Stimulated activated CD4-positive, alpha-beta T cell treated with anti-CD3 and anti-CD28 coated beads, Interleukin-12 subunit alpha, Interleukin-12 subunit beta, amount 100 ng/mL, for 48 hours (primary cell): ENCODE results near the gene B4GALNT4.
"Not testable (repeated sequence)": the region's sequence is repeated elsewhere in the genome, so short reads cannot be mapped to it uniquely, and the experiment has no call there.

Experiments
- DNase-seq, 3 donors: peaks; one replicate each; pipeline ENCODE4 v3.0.0-alpha.2; 2020; ENCODE audit warnings: low read depth in 2 of 3, low spot score in 1 of 3

Gene B4GALNT4

GRCh38 chr11:392102-392777 lies 22.9 kb downstream of the B4GALNT4 start:
- no peak for DNase-seq

- DNase-seq: no peak
Measured at GRCh38 chr11:393219-394033, 24.1 kb downstream of the B4GALNT4 start.

DNA sequence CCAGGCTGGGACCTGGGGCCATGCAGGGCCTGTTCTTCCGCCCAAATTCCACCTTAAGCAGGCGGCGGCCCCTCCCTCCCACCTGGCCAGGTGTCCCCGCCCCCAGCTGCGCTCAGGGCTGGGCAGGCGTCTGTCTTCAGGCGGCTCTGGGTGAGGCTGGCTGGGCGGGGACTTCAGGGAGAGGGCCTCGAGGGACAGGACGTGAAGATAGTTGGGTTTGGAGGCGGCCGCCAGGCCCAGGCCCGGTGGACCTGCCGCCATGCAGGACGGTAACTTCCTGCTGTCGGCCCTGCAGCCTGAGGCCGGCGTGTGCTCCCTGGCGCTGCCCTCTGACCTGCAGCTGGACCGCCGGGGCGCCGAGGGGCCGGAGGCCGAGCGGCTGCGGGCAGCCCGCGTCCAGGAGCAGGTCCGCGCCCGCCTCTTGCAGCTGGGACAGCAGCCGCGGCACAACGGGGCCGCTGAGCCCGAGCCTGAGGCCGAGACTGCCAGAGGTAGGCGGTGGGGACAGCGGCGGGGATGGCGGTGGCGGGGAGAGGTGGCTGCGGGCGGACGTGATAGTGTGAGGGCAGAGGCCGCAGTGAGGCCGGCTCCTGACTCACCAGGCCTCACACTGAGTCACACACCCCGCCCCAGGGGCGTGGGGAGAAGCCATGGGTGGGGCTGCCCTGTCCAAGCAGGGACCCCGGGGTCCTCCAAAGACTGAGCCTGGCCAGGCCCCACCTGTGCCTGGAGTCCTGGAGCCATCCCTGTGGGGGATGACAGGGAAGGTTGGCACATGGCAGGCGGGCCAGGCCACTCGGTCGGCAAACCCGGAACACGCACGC lies 24.9 kb downstream of the B4GALNT4 start, which contains the start of gene PKP3:
Gene PKP3 (plus strand): TSS at position 176 of the 824 bp plus-strand sequence. CDS start 84 bp downstream, at position 260.
- no peak for DNase-seq

DNA sequence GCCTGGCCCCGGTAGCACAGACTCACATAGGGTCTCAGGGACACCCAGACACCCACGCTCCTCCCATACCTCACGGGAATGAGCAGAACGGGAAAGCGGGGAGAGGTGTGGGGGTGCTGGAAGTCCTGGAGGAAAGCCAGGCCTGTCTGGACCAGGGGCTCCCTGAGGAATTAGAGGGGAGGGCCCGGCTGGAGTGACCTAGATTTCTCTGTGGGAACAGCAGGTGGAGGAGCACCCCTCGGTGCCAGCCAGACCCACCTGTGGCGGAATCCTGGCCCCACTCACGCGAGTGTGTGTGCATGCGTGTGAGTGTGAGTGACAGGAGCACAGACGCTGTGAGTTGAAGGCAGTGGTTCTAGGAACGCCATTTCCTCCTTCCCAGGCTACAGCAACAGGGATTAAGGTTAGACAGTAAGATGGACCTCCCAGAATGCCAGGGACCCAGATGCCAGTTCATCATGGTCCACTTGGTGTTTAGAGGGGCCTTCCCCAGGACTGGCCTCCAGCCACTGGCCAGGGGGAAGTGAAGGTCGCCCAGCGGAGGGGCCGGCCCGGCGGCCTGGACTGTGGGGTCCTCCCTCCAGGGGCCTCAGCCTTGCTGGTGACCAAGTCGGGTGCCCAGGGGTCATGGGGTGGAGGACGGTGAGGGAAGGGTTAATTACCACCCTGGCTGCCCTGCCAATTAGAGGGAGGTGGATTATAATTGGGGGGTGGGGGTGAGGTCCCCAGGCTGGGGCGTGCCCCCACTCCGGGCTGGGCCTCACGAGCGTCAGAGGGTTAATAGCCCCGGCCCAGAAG lies 25.8 kb downstream of the B4GALNT4 start:
- no peak for DNase-seq

- DNase-seq: no peak
Measured at GRCh38 chr11:395866-396265, 26.6 kb downstream of the B4GALNT4 start.

DNA sequence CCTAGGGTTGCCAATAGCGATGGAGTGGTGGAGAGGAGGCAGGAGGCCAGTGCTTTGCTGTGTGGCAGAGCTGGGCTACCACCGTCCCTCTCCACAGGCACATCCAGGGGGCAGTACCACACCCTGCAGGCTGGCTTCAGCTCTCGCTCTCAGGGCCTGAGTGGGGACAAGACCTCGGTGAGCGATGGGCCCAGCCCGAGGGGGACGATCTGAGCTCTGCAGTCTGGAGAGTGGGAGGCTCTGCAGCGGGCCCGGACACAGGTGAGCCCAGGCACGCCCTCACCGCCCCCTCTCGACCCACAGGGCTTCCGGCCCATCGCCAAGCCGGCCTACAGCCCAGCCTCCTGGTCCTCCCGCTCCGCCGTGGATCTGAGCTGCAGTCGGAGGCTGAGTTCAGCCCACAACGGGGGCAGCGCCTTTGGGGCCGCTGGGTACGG lies 27.2 kb downstream of the B4GALNT4 start:
- no peak for DNase-seq

GRCh38 chr11:396948-397548 lies 27.7 kb downstream of the B4GALNT4 start:
- peak in 1 of 3 donors; percentile 49 for DNase-seq

DNA sequence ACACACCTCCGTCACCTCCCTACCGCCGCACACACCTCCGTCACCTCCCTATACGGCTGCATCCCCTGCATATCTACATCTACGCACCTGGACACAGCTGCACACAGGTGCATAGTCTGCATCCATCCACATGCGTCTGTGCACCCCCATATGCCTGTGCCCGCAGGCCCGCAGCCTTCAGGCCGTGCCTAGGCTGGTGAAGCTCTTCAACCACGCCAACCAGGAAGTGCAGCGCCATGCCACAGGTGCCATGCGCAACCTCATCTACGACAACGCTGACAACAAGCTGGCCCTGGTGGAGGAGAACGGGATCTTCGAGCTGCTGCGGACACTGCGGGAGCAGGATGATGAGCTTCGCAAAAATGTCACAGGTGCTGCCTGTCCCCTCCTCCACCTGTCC lies 29.5 kb downstream of the B4GALNT4 start:
- no peak for DNase-seq

GRCh38 chr11:399731-400211 lies 30.5 kb downstream of the B4GALNT4 start:
- no peak for DNase-seq

GRCh38 chr11:400241-400689 lies 31.0 kb downstream of the B4GALNT4 start:
- no peak for DNase-seq

- DNase-seq: not testable (repeated sequence)
Measured at GRCh38 chr11:401196-401595, 31.9 kb downstream of the B4GALNT4 start.

DNA sequence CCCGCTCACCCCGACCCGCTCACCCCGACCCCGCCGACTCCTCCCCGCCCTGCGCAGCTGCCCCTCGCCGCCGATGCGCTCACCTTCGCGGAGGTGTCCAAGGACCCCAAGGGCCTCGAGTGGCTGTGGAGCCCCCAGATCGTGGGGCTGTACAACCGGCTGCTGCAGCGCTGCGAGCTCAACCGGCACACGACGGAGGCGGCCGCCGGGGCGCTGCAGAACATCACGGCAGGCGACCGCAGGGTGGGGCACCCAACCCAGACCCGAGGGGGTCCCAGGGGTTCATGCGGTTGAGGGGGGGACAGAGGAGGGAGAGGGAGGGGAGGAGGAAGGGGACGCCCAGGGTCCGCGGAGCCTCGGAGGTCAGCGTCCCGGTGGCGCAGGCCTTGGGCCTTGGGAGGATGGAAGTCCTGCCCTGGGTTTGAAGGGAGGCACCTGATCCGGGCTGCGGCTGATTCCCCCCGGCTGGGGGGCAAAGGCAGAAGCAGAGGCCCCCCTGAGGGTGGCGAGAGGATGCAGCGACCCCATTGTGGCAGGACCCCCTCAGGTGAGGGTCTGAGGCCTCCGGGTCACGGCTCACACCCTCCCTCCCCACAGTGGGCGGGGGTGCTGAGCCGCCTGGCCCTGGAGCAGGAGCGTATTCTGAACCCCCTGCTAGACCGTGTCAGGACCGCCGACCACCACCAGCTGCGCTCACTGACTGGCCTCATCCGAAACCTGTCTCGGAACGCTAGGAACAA lies 33.9 kb downstream of the B4GALNT4 start:
- DNase-seq: no peak

- DNase-seq: no peak
Measured at GRCh38 chr11:403761-404431, 34.6 kb downstream of the B4GALNT4 start.

DNA sequence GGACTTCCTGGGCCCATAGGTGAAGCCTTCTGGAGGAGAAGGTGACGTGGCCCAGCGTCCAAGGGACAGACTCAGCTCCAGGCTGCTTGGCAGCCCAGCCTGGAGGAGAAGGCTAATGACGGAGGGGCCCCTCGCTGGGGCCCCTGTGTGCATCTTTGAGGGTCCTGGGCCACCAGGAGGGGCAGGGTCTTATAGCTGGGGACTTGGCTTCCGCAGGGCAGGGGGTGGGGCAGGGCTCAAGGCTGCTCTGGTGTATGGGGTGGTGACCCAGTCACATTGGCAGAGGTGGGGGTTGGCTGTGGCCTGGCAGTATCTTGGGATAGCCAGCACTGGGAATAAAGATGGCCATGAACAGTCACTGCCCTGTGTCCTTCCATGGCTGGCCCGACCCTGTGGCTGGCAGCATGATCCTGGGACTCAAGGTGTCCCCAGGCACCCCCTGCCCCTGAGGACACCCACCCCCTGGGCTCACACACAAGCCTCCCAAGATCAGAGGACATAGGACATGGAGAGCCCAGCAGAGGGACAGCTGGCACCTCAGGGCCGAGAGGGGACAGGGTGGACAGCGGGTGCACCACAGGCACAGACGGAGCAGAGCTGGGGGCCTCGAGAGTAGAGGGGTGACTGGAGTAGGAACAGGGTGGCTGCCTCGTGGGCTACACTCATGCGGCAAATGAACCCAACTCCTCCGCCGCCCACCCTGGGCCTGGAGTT lies 35.4 kb downstream of the B4GALNT4 start:
- DNase-seq: no peak

- no peak for DNase-seq
Measured at GRCh38 chr11:405323-405953, 36.1 kb downstream of the B4GALNT4 start.

DNA sequence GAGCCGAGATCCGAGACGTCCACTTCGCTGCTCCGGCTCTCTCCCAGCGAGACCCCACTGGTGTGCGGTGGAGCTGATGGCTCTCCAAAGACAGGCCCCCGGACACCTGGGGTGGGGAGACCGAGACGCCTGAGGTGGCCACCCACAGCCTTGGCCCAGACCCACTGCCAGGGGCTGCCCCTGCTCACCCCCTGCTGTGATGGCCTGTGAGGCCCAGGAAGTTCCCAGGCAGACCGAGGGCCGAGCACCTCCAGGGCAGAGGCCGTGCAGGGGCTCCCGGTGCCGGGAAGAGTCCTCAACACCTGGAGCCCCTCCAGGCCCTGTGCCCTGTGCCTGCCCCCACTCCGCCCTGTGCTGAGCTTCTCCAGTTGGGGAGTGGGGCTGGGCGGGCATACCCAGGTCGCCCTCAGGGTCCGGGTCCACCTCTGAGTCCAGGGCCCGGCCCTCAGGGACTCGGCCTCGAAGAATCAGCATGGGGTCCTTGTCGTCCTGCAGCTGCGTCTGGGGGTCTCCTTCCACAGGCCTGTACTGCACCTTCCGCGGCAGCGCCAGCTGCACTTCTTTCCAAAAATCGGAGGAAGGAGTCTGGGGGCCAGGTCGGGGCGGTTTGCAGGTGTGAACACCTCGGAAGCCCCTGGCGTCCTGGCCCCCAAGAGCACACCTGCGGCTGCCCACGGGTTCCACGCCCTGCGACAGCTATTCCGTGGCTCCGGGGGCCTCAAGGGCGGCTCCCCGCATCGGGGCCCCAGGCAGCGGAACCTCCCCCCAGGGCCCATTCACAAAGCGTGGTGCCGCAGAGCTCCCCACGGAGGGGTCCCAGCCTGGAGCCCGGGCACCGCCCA lies 36.9 kb downstream of the B4GALNT4 start:
- no peak for DNase-seq
